Germinal center (tissue), 1 donor: Measurements from ENCODE around the gene CTNS.

Experiments
- DNase-seq: peaks from one replicate; pipeline ENCODE4 v3.0.0; 2012; ENCODE audit warnings: mixed read lengths, low spot score

CTNS gene

DNA sequence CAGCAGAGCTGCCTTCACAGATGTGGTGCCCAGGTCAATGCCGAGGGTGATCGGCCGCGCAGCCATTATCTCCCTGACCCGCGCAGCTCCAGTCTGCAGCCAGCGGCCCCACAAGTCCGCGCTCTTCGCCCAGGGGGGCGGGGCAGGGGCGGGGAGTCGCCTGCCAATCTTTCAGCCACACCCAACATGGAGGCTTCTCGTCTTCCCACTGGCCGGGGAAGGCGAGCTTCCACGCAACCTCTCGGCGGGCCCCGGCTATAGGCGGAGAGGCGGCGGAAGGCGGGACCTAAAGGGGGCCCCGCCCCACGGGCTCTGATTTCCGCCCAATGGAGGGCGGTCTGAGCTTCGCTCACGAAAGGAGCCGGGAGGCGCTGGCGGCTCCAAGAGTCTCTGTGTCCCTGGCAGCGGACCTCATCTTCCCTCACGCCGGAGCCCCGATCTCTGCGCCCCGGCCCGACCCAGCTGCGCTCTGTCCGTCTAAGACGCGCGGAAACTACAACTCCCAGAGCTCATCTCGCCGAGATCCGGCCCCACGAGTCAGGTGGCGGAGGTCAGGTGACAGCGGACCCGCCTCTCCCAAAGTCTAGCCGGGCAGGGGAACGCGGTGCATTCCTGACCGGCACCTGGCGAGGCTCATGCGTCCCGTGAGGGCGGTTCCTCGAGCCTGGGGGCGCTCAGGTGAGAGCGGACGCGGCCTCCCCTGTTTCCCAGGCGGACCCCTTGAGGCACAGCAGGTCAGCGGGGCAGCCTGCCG is at the start of gene CTNS, which contains the start of gene SHPK:
Gene CTNS (plus strand): TSS at position 607 of the 754 bp plus-strand sequence. CDS start 3,447 bp downstream, outside the sequence.
Gene SHPK (minus strand): TSS at position 97 of the 754 bp plus-strand sequence. CDS start 31 bp downstream, at position 66.
- DNase-seq: peak; percentile 99

DNA sequence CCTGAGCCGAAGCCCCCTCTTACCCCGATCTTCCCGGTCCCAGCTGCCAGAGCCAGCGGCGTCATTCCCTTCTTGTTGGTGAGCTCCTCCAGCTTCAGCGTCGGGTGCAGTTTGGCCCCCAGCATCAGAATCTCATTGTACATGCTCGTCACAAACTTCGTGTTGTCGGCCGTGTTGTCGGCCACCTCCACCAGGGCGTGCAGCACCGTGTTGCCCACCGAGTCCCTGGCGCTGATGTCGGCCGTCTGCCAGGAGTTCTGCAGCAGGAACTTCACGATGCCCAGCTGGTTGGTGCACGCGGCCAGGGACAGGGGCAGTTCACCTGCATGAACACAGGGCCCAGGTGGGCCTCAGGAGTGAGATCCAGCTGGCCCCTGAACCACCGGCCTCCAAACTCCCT is 46.8 kb upstream of the CTNS start:
- DNase-seq: no peak

DNA sequence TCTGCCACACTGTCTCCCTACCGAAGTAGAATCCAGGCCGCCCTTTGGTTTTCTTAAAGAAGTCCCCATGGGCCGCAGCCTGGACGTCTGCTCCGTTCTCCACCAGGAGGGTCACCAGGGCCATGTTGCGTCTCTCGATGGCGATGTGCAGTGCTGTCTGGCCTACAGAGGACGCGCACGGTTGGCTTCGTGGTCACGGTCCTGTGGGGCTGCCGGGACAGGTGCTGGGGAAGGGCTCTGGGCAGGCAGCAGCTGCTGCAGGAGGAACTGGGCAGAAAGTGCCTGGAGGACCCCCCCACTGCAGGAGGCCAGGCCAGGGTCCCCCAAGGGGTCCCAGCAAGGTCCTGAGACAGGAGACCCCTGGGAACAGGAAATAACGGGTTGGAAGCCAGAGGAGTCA is 46.3 kb upstream of the CTNS start:
- DNase-seq: no peak

DNA sequence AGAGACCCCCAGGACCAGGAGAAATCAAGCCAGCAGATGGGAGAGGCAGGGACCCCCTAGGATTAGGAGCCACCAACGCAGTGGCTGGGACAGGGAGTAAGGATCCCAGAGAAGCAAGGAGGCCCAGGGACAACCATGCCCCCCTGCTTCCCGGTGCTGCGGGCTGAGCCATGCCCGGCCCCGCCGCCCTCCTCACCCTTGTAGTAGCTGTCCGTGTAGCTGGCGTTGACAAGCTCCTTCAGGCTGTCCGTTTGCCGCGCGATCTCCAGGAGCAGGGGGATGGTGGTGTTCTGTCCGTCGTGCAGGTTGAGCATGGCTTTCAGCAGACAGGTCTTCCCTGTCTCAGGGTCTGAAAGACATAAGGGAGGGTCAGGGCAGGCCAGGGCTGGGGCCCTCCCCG is 45.8 kb upstream of the CTNS start:
- no peak for DNase-seq

DNA sequence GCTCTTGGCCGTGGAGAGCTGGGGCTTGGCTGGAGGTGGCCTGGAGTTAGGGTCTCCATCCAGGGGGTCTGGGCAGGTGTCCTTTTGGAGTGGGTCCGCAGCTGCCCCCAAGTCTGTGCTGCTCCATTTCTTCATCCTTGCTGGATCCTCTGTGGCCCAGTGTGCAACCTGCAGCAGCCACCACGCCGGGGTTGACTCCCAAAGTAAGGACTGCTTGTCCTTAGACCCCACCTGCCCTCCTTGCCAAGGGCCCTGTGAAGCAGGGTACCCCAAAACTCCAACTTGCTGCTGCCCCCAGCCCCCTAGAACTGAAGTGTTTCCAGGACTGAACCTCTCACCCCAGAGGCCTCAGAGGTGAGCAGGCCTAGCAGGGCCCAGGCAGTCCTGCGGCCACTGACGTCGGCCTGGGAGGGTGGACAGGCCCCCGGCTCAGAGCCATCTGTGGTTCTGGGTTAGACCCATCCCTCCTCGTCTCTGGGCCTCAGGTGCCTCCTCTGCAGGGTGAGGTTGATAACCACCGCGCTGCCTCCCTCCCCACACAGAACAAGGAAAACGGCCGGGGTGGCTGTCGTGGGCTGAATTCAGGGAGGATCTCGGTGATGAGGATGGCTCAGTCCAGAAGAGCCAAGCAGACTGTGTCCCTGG is 44.2 kb upstream of the CTNS start:
- DNase-seq: no peak

DNA sequence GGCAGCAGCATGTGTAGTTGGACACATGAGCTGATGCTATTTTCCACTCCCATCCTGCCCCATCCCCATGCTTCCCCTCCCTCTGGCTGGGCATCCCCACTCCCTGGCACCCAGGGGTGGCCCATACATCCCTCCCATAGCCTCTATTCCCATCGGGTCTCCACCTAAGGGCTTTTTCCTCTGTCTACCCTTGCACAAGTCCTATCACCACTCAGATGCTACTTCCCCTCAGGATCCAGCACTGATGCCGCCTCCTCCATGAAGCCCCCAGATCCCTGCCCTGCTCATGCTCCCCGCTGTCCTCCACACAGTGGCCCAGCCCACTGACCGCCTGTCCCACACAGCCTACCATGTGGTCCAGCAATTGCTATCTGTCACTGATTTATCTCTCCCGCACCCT is 43.2 kb upstream of the CTNS start:
- DNase-seq: no peak

DNA sequence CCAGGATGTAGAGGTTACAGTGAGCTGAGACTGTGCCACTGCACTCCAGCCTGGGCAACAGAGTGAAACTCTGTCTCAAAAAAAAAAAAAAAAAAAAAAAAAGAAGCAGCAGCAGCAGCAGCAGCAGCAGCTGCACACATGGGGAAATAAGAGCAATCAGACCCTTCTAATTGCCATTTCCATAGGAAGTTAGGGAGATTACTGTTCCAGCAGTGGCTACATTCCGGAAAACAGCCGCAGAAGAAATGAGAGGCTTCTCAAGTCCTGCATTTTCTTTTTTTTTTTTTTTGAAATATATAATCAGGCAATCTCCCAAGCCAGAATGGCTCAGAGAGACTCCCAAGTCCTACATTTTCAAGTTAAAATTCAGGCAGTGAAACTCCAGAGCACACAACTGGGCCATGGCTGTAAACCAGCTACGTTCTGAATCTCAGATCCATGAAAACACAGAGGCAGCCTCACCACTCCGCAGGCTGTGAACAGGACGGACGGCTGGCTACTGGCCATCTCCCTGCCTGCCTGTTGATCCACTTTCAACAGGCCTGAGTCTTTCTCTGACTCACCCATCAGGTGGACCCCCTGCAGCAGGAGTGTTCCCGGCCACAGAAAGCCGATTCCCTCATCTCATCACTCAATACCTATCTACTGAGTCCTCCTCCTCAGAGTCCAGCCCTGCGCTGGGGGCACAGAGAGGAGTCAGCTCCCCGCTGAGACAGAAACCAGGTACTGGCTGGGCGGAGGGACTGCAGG is 42.3 kb upstream of the CTNS start:
- DNase-seq: no peak

DNA sequence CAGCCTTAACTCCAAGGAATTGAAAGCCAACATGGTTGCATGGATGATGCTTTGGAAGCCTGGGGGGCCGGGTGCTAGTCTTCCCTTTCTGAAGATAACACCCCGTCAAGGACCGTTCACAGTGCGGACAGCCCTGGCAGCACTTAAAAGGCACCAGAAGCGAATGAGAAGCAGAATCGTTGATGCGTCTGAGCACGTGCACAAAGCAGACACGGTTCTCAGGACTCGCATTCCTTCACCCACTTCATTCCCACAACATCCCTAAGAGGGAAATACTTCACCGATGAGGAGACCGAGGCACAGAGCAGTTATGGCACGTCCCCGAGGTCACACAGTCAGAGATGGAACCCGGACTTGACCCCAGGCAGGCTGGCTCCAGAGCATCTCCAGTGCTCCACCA is 41.6 kb upstream of the CTNS start:
- DNase-seq: no peak

DNA sequence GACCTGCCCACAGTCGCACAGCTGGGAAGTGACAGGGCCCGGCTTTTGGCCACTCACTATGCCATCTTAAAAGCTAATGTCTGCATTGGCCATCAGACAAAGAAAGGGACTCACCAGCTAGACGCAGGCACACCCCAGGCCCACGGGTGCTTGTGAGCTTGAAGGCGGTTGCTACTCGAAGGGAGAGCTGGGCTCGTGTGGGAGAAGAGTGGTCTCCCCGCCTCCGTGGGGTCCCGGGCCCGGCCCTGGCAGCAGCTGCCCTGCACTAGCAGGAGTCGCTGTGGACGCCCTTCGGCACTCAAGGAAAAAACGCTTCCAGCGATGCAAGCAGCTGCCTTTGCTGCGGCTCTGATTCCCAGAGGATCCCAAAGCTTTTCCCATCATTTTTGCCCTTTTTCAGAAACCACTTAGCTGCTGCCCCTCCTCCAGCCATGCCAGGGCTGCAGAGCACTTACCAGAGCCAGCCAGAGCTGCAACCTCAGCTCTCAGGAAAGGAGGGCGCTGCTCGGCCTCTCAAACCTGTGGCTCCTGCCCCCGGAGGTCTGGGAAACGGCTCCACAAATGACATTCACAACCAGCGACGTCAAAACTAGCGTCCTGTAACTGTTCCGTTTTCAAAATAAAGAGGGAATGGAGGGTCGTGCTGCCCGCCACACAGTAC is 39.6 kb upstream of the CTNS start:
- no peak for DNase-seq

DNA sequence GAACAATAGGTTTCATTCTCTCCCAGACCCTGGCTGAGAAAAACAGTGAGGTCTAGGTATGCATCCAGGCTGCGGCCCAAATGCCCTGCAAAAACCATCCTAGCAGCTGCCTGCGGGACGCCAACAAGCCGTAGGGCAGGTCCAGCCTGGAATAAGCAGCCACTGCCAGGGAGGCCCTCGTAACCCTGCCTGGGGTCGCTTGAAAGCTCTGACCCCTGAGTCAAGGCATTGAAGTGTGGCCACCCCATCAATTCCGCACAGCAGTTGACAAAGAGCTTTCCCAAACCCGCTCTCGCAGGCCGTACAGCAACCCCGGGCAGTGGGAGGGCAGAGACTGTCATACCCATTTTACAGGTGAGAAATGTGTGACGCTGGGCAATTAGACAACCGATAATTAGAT is 38.5 kb upstream of the CTNS start:
- no peak for DNase-seq

DNA sequence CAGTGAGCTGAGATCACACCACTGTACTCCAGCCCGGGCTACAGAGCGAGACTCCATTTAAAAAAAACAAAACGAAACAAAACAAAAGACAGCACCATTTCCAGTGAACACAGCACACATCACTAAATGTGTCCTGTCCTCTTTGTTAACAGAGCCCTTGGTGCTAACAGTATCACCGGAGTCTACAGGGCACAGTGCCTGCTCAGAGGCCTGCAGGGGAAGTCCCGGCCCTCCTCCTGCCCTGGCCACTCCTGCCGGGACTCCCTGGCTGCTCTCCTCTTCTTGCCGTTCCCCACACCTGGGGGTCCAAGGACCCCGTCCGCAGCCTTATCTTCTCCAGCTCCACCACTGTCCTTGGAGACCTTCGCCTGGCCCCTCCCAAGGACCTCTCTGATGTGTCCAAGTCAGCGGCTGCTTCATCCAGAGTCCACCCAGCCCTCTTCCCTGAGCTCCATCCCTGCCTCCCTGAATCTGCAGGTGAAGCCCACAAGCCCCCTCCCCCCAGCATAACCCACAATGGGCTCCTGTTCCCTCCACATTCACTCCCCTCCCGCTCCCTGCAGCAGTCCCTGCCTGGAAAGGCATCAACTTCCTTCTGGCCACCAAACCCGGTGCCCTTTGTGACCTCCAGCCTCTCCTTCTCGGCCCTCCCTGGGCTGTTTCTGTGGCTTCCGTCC is 35.9 kb upstream of the CTNS start:
- DNase-seq: no peak

DNA sequence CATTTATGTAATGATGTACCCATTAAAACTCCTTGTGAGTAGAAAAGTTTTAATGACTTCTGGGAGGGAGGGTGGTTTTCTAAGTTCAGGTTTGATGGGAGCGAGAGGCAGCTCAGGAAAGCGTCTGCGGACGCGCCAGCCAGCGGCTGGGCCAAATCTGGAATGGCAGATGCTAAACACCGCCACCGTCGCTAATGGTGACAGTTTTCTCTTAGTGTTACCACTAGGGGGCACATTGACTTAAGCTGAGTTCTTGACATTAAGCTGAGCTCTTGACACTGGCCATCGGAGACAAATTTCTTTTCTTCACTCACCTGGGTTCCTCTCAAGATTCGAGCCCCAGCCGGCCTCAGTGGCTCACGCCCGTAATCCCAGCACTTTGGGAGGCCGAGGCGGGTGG is 34.1 kb upstream of the CTNS start:
- peak; percentile 64 for DNase-seq

DNA sequence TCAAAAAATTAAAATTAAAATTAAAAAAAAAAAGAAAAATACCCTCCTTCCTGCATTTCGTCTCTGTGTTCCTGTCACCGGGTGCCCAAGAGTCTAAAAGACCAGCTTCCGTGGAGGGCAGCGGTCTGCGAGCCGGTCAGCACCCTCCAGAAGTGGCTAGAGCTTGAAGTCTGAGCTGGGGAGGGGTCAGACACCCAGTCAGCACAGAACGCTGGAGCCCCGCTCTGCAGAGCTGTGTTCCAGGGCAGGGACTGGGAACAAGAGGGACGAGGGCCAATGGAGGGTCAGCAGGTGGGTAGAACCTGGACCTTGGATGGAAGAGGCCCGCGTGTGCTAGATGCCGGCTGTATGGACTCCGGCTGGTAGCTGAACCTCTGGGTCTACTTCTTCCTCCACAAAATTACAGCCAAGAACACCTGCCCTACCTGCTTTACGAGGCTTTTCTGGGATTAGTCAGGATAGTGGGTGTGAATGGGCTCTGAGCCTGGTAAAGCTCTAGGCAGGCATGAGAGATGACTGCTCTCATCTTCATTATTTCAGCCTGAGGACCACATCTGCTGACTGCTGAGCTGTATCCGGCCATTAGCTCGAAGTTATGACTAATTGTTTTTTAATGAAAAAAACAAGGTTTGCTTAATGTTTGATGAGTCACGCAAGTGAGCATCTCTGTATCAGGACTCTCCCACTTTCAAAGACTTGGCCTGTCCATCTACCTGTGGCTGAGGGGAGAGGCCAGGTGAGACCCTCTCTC is 33.3 kb upstream of the CTNS start:
- DNase-seq: no peak

DNA sequence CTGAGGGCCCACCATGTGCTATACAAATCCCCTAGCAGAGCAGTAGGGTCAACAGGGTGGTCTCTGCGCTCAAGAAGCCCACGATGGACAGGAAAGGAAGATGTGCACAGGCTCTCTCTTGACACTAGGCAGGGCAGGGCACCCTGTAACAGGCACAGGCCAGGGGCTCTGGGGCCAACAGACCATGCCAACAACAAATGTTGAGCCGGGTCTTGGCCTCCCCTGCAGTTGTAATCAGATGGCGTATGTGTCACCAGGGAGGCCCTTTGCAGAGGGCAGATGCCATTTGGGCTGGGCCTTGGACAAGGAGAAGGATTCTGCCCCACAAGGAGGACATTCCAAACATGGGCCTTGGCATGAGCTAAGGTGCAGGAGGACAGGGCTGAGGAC is 32.7 kb upstream of the CTNS start:
- no peak for DNase-seq

DNA sequence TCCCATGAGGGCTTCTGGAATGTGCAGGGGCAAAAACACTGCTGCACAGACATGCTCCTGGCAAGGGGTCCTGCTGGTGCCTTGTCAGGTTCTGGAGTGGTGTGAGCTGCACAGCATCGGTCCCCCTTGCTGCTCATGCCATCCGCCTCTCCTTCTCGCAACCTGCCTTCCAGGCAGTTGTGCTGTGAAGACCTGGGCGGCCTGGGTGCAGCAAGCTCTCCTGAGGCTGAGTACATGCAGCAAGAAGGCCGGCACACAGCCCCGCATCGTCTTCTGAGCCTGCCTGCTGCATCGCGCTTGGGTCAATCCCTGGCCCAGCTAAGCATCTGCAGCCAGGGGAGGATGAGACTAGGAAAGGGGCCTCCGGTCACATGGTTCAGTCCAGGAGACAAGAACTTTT is 26.9 kb upstream of the CTNS start:
- no peak for DNase-seq

DNA sequence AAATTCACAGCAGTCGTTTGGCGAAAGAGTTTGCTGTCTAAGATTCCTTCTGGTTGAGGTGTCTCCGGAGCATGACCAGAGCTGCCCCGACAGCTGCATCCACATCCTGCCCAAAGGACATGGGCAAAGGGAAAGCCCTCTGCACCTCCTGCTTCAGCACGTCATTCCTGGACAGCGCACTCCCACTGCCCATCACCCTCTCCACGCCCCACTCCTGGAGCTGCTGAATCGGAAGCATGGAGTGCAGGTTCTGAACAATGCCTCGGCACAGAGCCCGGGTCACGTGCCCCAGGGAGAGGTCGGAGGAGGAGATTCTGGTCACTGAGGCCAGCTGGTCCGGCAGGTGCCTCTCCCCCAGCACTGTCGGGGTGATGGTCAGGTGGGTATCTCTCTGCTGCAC is 26.0 kb upstream of the CTNS start:
- no peak for DNase-seq

DNA sequence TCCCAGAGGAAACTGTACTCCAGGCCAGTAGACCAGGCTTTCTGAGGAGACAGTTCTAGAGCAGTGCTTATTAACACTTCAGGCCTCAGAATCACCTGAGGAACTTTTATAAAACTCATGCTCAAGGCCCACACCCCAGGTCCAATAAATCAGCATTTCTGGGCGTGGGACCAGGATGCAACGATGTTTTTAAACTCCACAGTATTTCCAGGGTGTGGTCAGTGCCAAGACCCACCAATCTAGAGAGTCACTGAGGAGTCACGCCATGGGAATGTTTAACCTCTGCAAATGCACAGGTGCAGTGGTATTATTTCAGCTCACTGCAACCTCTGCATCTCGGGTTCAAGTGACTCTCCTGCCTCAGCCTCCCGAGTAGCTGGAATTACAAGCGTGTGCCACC is 23.4 kb upstream of the CTNS start:
- DNase-seq: no peak

DNA sequence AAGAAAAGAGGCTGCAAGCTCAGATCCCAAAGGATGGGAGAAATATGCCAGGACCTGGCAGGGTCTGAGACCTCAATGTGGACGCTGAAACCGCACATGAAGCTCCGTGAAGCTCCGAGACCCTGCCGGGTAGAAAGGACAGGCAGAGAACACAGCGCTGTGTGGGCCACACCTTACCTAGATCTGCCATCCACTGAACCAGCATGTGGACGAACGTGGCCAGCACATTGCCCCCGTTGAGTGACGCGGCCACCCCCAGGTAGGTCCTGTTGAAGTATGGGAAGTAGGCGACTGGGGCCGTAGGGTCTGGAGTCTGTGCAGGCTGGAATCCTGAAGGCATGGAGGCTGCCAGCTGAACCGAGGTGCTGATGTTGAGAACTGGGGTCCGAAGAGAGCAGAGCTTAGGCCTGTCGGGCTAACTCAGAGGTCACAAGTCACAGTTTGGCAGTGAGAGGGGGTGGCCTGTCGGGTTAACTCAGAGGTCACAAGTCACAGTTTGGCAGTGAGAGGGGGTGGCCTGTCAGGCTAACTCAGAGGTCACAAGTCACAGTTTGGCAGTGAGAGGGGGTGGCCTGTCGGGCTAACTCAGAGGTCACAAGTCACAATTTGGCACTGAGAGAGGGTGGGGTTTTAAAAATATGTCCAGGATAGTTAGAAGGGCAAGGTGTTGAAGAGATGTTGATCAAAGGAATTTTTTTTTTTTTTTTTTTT is 21.2 kb upstream of the CTNS start:
- DNase-seq: no peak

DNA sequence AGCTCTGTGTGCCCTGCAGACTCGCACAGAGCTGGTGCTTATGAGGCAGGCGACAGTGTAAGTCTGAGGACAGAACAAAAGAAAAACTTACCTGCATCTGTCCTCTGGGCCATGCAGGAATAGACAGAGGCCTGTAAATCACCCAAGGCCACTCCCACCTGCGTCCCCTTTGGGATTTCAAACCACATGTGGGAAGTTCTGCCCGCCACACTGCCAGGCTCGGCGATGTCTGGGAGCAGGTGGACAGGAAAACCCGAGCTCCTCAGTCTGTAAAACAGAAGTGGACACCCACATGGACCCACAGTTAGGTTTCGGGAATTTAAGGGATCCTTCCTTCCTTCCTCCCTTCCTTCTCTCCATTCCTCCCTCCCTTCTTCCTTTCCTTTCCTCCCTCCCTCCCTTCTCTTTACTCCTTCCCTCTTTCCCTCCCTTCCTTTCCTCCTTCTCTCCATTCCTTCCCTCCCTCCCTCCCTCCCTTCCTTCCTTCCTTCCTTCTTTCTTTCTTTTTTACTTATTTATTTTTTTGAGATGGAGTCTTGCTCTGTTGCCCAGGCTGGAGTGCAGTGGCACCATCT is 15.3 kb upstream of the CTNS start:
- DNase-seq: no peak

DNA sequence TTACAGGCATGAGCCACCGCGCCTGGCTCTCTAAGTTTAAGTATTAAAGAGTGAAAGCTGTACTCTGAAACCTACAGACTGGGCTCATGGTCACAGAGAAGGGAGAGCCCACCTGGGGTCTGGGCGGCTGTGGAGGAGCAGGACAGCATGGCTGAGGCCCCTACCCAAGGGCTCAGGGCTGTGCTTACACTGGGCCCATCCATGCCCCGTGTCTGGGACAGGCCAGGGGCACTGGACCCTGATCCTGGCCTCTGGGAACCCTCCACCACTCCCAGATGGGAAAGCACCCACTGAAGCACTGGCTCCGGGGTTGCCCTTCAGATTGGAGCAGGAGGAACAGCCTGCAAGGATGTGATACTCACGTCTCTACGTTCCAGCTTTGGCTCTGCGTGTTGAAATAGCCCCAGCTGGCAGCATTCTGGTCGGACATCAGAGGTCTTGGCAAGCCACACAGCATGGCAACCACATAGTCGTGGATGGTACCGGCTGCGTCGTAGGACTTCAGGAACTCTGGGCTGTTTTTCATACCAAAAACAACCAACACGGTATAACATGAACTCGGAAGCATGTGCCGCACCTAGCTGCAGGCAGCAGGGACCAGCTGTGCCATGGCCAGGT is 13.5 kb upstream of the CTNS start:
- no peak for DNase-seq
